K562 (cell line): Measurements from ENCODE around the gene PRPSAP1.

Experiments
- GTF2F1 ChIP-seq: IDR thresholded peaks from 2 replicates; pipeline ENCODE4 v1.6.1; 2011; ENCODE audit warnings: low read depth, low read length, improper control_type of control experiment
- POLR2A ChIP-seq: fragments of 450-650 bp; conservative IDR thresholded peaks from 2 replicates; pipeline ENCODE4 v1.6.1; 2016
- SIX5 ChIP-seq, 2 experiments: IDR thresholded peaks; 2 replicates each; pipeline ENCODE4 v1.6.1; 2011; ENCODE audit warnings: low read length in 2 of 2, borderline replicate concordance in 1 of 2, low read depth in 1 of 2, mild to moderate bottlenecking in 1 of 2, moderate library complexity in 1 of 2; ENCODE audit not compliant: insufficient read depth in 1 of 2
- ZNF407 ChIP-seq: fragments of 450-650 bp; IDR thresholded peaks from 2 replicates; pipeline ENCODE4 v1.6.1; 2016; ENCODE audit warnings: low read depth

DNA sequence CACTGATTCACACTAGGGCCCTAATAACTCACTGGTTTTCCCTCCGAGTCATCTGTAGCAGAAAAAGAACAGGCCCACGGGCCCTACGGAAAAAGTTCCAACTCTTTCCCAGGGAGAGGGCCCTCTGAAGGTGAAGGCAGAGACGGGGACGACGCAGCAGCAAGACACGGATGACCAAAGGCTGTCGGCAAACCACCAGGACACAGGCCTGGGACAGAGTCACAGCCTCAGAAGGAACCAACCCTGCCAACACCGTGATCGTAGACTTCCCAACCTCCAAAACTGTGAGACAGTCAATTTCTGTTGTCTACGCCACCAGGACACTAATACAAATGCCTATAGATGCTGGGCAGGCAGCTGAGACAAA, 25.5 kb upstream of the PRPSAP1 start:
- TF ChIP-seq SIX5 (IDR thresholded peaks at IDR 0.05; ENCODE audit: borderline replicate concordance in 1 of 2, insufficient read depth in 1 of 2, low read depth in 1 of 2, low read length in 2 of 2) (no peak), ZNF407 (no peak), POLR2A (no peak), GTF2F1 (no peak)
